ENCODE data around the gene CLEC18A. TPM values are rescaled to one million over a fixed set of nuclear protein-coding genes. Genes with fewer than 3 reads are reported as not detected.
"Not testable (repeated sequence)": the region's sequence is repeated elsewhere in the genome, so short reads cannot be mapped to it uniquely, and the experiment has no call there.

Gene CLEC18A
- total RNA-seq, 1 donor from 2014 or later, result 0.26 TPM

DNA sequence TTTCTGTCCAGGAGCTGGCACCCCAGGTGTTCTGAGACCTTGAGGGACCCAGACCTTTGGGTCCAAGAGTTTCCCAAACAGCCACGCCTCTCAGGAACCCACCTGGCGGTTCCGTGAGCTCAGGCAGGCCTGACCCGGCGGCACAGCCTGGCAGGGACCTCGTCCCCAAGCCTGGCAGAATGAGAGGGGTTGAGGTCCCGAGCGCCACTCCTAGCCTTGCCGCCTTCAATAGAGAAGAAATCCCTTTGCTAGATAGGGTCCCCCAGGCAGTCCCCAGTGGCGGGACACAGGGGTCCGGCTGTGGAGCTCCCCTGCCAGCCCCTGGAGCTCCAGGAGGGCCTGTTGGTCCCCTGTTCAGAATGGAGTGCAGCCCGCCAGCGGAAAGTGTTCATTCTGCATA lies 10.5 kb upstream of the CLEC18A start:
- H3K36me3 ChIP-seq (ENCODE audit: control insufficient read depth, insufficient read depth, low read length), result peaks cover 17% of the 10 kb centered on the region
- DNase-seq (ENCODE audit: low read depth) (no peak), FAIRE-seq (no peak)
- TF ChIP-seq, protein P1, sequence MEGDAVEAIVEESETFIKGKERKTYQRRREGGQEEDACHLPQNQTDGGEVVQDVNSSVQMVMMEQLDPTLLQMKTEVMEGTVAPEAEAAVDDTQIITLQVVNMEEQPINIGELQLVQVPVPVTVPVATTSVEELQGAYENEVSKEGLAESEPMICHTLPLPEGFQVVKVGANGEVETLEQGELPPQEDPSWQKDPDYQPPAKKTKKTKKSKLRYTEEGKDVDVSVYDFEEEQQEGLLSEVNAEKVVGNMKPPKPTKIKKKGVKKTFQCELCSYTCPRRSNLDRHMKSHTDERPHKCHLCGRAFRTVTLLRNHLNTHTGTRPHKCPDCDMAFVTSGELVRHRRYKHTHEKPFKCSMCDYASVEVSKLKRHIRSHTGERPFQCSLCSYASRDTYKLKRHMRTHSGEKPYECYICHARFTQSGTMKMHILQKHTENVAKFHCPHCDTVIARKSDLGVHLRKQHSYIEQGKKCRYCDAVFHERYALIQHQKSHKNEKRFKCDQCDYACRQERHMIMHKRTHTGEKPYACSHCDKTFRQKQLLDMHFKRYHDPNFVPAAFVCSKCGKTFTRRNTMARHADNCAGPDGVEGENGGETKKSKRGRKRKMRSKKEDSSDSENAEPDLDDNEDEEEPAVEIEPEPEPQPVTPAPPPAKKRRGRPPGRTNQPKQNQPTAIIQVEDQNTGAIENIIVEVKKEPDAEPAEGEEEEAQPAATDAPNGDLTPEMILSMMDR (IDR thresholded peaks at IDR 0.05; ENCODE audit: insufficient read depth, low read length, severe bottlenecking), result no peak
- no peak overlapping the region for H3K4me3 ChIP-seq (ENCODE audit: low read depth, low read length)
- no peaks in the 10 kb centered on the region for H3K27me3 ChIP-seq (ENCODE audit: control insufficient read depth, insufficient read depth, low read length)

DNA sequence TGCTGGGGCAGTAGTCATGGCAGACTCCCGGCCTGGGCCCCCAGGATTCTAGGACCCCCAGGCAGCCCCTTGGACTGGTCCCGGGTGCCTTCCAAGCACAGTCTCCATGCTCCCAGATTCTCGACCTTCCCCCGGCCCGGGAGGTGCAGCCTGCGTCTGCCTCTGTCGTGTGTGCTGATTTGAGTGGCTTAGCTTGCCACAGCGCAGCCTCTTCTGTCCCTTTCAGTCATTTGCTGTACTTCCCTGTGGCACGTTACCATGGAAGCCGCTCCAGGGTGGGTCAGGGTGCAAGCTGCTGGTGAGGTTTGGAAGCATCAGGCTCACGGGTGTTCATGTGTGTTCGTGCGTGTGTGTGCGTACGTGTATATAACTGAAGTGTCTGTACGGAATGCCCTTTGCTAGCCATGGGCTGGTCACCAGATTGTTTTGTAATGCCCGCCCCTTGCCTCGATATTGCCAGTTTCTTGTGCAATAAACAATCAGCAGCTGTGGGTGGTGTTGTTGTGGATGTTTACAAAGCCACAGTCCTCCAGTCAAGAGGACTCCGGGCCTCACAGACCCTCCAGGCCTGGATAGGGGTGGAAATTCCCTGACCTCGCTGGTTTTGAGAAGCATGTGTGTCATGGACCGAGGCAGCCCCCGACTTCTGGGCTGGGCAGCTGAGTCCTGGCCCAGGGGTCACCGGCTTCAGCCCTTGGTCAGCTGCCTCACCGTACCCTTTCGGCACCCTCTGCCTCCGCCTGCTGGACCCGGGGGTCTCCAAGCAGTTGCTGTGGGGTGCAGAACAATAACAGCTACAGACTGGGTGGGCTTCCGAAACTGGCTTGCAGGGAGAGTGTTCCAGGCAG lies 9.7 kb upstream of the CLEC18A start:
- TF ChIP-seq, protein P1 (IDR thresholded peaks at IDR 0.05; ENCODE audit: insufficient read depth, low read length, severe bottlenecking), result no peak
- Histone ChIP-seq H3K4me3 (ENCODE audit: low read depth, low read length) (no peak overlapping the region), H3K36me3 (ENCODE audit: control insufficient read depth, insufficient read depth, low read length) (peaks cover 14% of the 10 kb centered on the region), H3K27me3 (ENCODE audit: control insufficient read depth, insufficient read depth, low read length) (no peaks in the 10 kb centered on the region)
- DNase-seq (ENCODE audit: low read depth), result no peak
- no peak for FAIRE-seq

DNA sequence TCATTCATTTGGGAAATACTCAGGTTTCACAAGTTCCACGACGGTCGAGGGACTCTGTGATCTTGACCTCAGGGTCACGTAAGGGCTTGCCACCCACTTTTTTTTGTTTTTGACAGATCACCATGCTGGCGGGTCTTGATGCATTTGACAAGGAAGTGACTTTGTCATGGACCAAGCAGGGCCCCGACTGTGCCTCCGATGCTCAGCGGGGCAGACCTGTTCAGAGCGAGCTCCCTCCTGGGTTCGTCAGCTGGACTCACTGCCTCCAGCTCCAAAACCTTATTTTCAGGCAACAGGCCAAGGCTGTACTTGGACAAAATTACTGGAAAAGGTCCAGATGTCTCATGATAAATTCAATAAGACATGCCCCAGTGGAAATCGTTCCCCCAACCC lies 9.0 kb upstream of the CLEC18A start:
- TF ChIP-seq, protein P1 (IDR thresholded peaks at IDR 0.05; ENCODE audit: insufficient read depth, low read length, severe bottlenecking), result no peak
- H3K27me3 ChIP-seq (ENCODE audit: control insufficient read depth, insufficient read depth, low read length), result no peaks in the 10 kb centered on the region
- no peak for DNase-seq (ENCODE audit: low read depth)

DNA sequence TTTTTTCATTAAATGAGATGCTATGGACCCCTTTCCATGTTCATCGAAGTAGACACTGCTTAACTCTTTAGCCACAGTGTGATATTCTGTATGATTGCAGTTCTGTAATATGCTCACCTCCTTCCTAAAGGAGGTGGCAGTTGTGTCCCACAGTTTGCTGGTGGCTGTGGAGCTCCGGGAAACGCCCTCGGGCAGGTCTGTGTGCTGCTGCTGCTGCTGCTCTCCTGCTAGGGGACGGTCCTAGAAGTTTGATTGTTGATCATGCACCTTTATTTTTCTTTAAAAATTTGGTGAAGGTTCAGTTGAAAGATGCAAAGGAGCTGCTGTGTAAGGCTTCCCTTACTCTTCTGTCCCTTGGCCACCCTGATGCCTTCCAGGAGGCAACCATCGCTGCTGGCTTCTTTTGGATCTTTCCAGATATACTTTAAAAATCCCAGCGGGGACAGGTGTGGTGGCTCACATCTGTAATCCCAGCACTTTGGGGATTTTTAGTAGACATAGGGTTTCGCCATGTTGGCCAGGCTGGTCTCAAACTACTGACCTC lies 8.4 kb upstream of the CLEC18A start:
- TF ChIP-seq, protein P1 (IDR thresholded peaks at IDR 0.05; ENCODE audit: insufficient read depth, low read length, severe bottlenecking), result no peak
- DNase-seq (ENCODE audit: low read depth) (no peak), FAIRE-seq (no peak)
- Histone ChIP-seq H3K4me3 (ENCODE audit: low read depth, low read length) (no peak overlapping the region), H3K36me3 (ENCODE audit: control insufficient read depth, insufficient read depth, low read length) (peaks cover 5% of the 10 kb centered on the region), H3K27me3 (ENCODE audit: control insufficient read depth, insufficient read depth, low read length) (no peaks in the 10 kb centered on the region)

More for the DNA sequence above, 9.0 kb upstream of the CLEC18A start:
- Histone ChIP-seq H3K36me3 (ENCODE audit: control insufficient read depth, insufficient read depth, low read length) (peaks cover 9% of the 10 kb centered on the region), H3K4me3 (ENCODE audit: low read depth, low read length) (no peak overlapping the region)
- no peak for FAIRE-seq

DNA sequence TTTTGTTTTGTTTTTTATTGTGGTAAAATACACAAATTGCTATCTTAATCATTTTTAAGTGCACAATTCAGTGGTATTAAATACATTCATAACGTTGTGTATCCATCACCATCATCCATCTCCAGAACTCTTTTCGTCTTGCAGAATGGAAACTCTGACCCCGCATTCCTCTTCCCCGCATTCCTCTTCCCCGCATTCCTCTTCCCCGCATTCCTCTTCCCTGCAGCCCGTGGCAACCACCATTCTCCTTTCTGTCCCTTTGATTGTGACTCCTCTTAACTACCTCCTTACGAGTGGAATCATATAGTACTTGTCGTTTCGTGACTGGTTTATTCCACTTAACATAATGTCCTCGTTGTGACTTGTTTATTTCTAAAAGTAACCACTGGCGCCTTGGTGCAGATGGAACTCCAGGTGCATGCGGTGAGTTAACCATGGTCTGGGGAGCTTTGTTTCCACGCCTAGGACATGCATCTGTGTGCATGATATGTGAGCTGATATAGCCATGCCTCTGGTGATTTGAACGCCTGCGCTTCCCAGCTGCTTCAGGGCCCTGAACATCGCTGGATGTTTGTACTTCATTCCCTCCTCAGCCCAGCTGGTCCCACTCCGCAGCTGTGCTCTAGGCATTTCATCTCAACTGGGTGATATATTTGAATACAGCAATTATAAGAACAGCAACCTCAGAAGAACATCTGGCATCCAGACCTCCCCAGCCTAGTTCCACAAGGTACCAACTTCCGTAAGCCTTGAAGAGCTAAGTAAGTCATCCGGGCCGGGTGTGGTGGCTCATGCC lies 7.7 kb upstream of the CLEC18A start:
- not testable (repeated sequence) for H3K27me3 ChIP-seq (ENCODE audit: control insufficient read depth, insufficient read depth, low read length); H3K4me3 ChIP-seq (ENCODE audit: low read depth, low read length); FAIRE-seq; H3K36me3 ChIP-seq (ENCODE audit: control insufficient read depth, insufficient read depth, low read length); DNase-seq (ENCODE audit: low read depth)

DNA sequence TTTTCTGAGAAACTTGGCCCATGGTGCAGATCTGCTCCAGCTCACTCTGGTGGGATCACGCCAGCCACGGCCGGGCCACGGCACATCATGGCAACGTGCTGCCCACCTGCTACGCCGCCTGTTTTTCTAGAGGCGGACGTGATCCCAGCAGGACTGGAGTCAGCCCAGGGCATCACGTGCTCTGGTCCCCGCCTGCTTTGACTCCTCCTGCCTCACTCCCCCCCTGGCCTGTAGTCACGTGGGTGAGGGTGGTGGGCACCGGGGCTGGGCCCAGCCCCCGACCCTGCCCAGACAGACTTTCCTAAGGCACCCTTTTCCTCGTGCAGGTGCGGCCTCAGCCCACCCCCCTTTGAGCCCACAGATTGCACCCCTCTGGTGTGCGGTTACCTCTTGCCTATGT lies 723 bp upstream of the CLEC18A start:
- not testable (repeated sequence) for FAIRE-seq; H3K36me3 ChIP-seq (ENCODE audit: control insufficient read depth, insufficient read depth, low read length); DNase-seq (ENCODE audit: low read depth); H3K27me3 ChIP-seq (ENCODE audit: control insufficient read depth, insufficient read depth, low read length); H3K4me3 ChIP-seq (ENCODE audit: low read depth, low read length)

DNA sequence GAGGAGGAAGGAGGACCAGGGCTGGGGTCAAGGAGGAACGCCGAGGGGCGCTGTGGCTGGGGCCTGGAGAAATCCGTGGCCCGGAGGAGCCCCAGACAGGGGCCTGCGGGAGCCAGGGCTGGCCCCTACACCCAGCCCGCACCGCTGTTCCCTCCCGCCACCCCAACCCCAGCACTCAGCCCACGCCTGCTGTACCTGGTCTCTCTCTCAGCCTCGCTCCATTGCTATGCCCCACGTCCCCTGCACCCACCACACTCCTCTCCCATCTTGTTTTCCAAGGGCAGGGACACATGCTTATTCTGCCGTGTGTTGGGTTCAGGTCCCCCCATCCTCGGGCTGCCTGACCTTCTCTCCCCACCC lies 518 bp downstream of the CLEC18A start:
- not testable (repeated sequence) for H3K36me3 ChIP-seq (ENCODE audit: control insufficient read depth, insufficient read depth, low read length); DNase-seq (ENCODE audit: low read depth); FAIRE-seq; H3K4me3 ChIP-seq (ENCODE audit: low read depth, low read length); H3K27me3 ChIP-seq (ENCODE audit: control insufficient read depth, insufficient read depth, low read length)

DNA sequence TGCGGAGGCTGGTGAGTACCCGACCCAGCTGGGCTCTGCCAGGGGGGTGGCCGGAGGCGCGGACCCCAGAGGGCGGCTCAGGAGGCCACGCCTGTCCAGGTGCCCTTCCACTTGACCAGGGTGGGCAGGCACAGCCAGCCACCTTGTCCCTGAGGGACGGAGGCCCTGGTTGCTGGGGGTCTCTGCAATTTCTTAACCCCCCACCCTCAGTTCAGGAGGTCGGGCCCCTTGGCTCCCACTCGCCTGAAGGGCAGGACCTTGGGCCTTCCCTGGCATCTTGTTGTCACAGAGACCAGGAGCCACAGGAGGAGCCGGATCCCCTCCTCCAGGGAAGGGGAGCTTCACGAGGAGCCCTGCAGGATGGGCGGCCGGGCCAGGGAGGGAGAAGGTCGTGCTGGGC lies 982 bp downstream of the CLEC18A start:
- FAIRE-seq; H3K4me3 ChIP-seq (ENCODE audit: low read depth, low read length); H3K27me3 ChIP-seq (ENCODE audit: control insufficient read depth, insufficient read depth, low read length); H3K36me3 ChIP-seq (ENCODE audit: control insufficient read depth, insufficient read depth, low read length); DNase-seq (ENCODE audit: low read depth): not testable (repeated sequence)

DNA sequence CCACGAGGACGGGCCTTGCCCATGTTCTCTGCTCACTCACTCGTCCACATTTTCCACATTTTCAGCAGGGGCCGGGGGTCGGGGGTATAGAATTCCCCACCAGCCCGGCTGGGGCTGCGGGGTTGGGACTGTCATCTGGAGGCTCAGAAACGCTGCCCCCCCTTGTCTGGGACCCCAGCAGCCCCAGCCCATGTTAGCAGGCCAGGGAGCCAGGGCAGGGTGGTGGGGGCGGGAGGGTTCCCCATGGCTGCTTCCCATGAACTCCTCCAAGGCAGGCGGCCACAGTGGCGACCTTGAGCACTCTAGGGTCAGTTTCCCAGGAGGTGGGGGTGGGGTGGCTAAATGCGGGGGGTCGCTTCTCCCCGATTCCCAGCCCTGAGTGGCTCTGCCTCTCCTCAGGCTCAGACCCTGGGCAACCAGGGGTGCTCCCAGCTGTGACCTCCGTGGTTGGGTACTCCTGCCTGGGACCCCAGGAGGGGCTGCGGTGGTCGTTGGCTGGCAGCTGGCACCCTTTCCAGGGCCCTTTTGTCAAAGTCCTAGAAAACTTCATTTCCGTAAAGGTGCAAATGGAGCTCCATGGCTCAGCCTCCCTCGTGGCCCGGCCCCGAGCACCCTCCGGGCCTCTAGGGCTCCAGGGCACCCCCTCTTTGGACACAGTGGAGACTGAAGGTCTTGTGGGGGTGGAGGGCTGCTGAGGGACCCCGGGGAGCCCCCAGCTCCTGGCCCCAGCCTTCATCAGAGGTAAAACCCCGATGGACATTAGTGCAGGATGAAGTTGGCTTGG lies 1.6 kb downstream of the CLEC18A start:
- FAIRE-seq; H3K36me3 ChIP-seq (ENCODE audit: control insufficient read depth, insufficient read depth, low read length); H3K27me3 ChIP-seq (ENCODE audit: control insufficient read depth, insufficient read depth, low read length); DNase-seq (ENCODE audit: low read depth); H3K4me3 ChIP-seq (ENCODE audit: low read depth, low read length): not testable (repeated sequence)
